Ammon's horn (tissue), 1 donor: ENCODE data around the gene GCC2.
"Not testable (repeated sequence)": the region's sequence is repeated elsewhere in the genome, so short reads cannot be mapped to it uniquely, and the experiment has no call there.

Experiments used
- DNase-seq: peaks from one replicate; pipeline ENCODE4 v3.0.0-alpha.2; 2016; ENCODE audit warnings: low spot score

Gene GCC2

GRCh38 chr2:108524688-108525087 is 75.7 kb downstream of the GCC2 start:
- DNase-seq = not testable (repeated sequence)

GRCh38 chr2:108525258-108525657 is 76.3 kb downstream of the GCC2 start:
- not testable (repeated sequence) for DNase-seq

- DNase-seq = no peak
Measured at GRCh38 chr2:108531674-108532055, 82.7 kb downstream of the GCC2 start.

- peak; percentile 88 for DNase-seq
Measured at GRCh38 chr2:108533832-108534583, 85.0 kb downstream of the GCC2 start, which contains the start of gene LIMS1. LIMS1 (plus strand) TSS chr2:108534470; CDS start chr2:108534563, 93 bp downstream.

GRCh38 chr2:108534584-108535356 is 85.8 kb downstream of the GCC2 start:
- peak; percentile 43 for DNase-seq

- peak; percentile 22 for DNase-seq
Measured at GRCh38 chr2:108535357-108535631, 86.3 kb downstream of the GCC2 start.

- no peak for DNase-seq
Measured at GRCh38 chr2:108536133-108536780, 87.3 kb downstream of the GCC2 start.

GRCh38 chr2:108536911-108537310 is 87.9 kb downstream of the GCC2 start:
- DNase-seq = no peak

- no peak for DNase-seq
Measured at GRCh38 chr2:108538000-108538625, 89.1 kb downstream of the GCC2 start.

GRCh38 chr2:108541451-108541850 is 92.4 kb downstream of the GCC2 start:
- no peak for DNase-seq

GRCh38 chr2:108542071-108542470 is 93.1 kb downstream of the GCC2 start:
- no peak for DNase-seq

GRCh38 chr2:108547606-108548005 is 98.6 kb downstream of the GCC2 start:
- no peak for DNase-seq

GRCh38 chr2:108548208-108549003 is 99.4 kb downstream of the GCC2 start:
- no peak for DNase-seq

GRCh38 chr2:108552566-108552965 is 103.6 kb downstream of the GCC2 start:
- DNase-seq = no peak

- DNase-seq = no peak
Measured at GRCh38 chr2:108553209-108553919, 104.4 kb downstream of the GCC2 start.

- DNase-seq = no peak
Measured at GRCh38 chr2:108554528-108554927, 105.5 kb downstream of the GCC2 start.

GRCh38 chr2:108555572-108555971 is 106.6 kb downstream of the GCC2 start:
- DNase-seq = no peak

- DNase-seq = not testable (repeated sequence)
Measured at GRCh38 chr2:108556581-108556980, 107.6 kb downstream of the GCC2 start.
